IPS DF 6.9 (cell line): ENCODE results near the gene ATCAY.
"Not testable (repeated sequence)": the region's sequence is repeated elsewhere in the genome, so short reads cannot be mapped to it uniquely, and the experiment has no call there.

ENCODE experiments used
- DNase-seq: peaks from one replicate; pipeline ENCODE4 v3.0.0-alpha.2; 2013; ENCODE audit warnings: low read depth, low spot score
- H3K27ac ChIP-seq: one replicate; pipeline ENCODE4 v1.5.1; 2013; ENCODE audit warnings: low read length, control low read depth
- H3K27me3 ChIP-seq: 2 replicates; pipeline ENCODE4 v1.6.1; 2013; ENCODE audit warnings: mild to moderate bottlenecking, low read length; ENCODE audit not compliant: control insufficient read depth, insufficient read depth
- H3K36me3 ChIP-seq: 2 replicates; pipeline ENCODE4 v1.6.1; 2013; ENCODE audit warnings: low read length; ENCODE audit not compliant: control insufficient read depth, insufficient read depth
- H3K4me1 ChIP-seq: 2 replicates; pipeline ENCODE4 v1.6.1; 2013; ENCODE audit warnings: low read length; ENCODE audit not compliant: control insufficient read depth, insufficient read depth
- H3K4me3 ChIP-seq: 2 replicates; pipeline ENCODE4 v1.5.1; 2013; ENCODE audit warnings: mild to moderate bottlenecking, low read length
- H3K9me3 ChIP-seq: 2 replicates; pipeline ENCODE4 v1.6.1; 2013; ENCODE audit warnings: low read length, inconsistent platforms; ENCODE audit not compliant: control insufficient read depth, insufficient read depth
- WGBS: extraction: QIAGEN DNeasy Blood & Tissue Kit; methylation state at CpG from one replicate; pipeline ENCODE4 v1.1.7; 2013; ENCODE audit warnings: mixed read lengths, missing lambda C conversion rate; ENCODE audit not compliant: insufficient read length, insufficient coverage; 5-methylcytosine and 5-hydroxymethylcytosine counted together

ATCAY gene

GRCh38 chr19:3923912-3924311 lies 43.4 kb downstream of the ATCAY start:
- H3K27ac ChIP-seq, result no peak overlapping the region
- WGBS, result no CpG with 5 or more reads among the region's 1 CpG
- H3K9me3 ChIP-seq, result peaks cover 3% of the 10 kb centered on the region; the same call in 1 of the 2 replicates
- H3K27me3 ChIP-seq, result no peaks in the 10 kb centered on the region; the same call in 1 of the 2 replicates
- no peaks in the 10 kb centered on the region for H3K4me1 ChIP-seq
- H3K4me3 ChIP-seq, result no peak overlapping the region
- H3K36me3 ChIP-seq, result peaks cover 16% of the 10 kb centered on the region
- no peak for DNase-seq

GRCh38 chr19:3931041-3931440 lies 50.6 kb downstream of the ATCAY start:
- no peak overlapping the region for H3K27ac ChIP-seq

GRCh38 chr19:3932931-3933810 lies 52.7 kb downstream of the ATCAY start, which contains the start of gene NMRK2:
NMRK2 (plus strand) TSS chr19:3933069; CDS start chr19:3933672, 603 bp downstream.
- peak; percentile 50 for DNase-seq
- peak within 1 kb of the TSS; percentile 71; the same call in 1 of the 2 replicates for H3K4me3 ChIP-seq
- no peaks in the 10 kb centered on the region for H3K36me3 ChIP-seq
- no peak within 1 kb of the TSS for H3K27ac ChIP-seq
- H3K27me3 ChIP-seq, result no peaks in the 10 kb centered on the region
- no peaks in the 10 kb centered on the region for H3K9me3 ChIP-seq
- H3K4me1 ChIP-seq, result no peaks in the 10 kb centered on the region; the same call in 1 of the 2 replicates
- no CpG with 5 or more reads among the region's 51 CpGs for WGBS

More at GRCh38 chr19:3931041-3931440, 50.6 kb downstream of the ATCAY start:
- no peaks in the 10 kb centered on the region for H3K36me3 ChIP-seq
- WGBS, result no CpG with 5 or more reads among the region's 8 CpGs
- H3K27me3 ChIP-seq, result no peaks in the 10 kb centered on the region
- H3K4me1 ChIP-seq, result no peaks in the 10 kb centered on the region; the same call in 1 of the 2 replicates
- H3K4me3 ChIP-seq, result no peak overlapping the region
- no peak for DNase-seq
- no peaks in the 10 kb centered on the region for H3K9me3 ChIP-seq

GRCh38 chr19:3936506-3937442 lies 56.3 kb downstream of the ATCAY start:
- DNase-seq, result no peak
- WGBS, result no CpG with 5 or more reads among the region's 29 CpGs
- Histone ChIP-seq H3K4me3 (no peak overlapping the region), H3K27ac (no peak overlapping the region), H3K9me3 (no peaks in the 10 kb centered on the region), H3K4me1 (no peaks in the 10 kb centered on the region; the same call in 1 of the 2 replicates), H3K27me3 (no peaks in the 10 kb centered on the region), H3K36me3 (peaks cover 5% of the 10 kb centered on the region; the same call in 1 of the 2 replicates)

GRCh38 chr19:3938300-3938950 lies 57.9 kb downstream of the ATCAY start:
- H3K36me3 ChIP-seq, result peaks cover 14% of the 10 kb centered on the region
- not testable (repeated sequence) for DNase-seq

GRCh38 chr19:3942790-3943409 lies 62.4 kb downstream of the ATCAY start:
- DNase-seq, result no peak
- Histone ChIP-seq H3K36me3 (peaks cover 18% of the 10 kb centered on the region), H3K4me1 (no peaks in the 10 kb centered on the region), H3K9me3 (no peaks in the 10 kb centered on the region), H3K27ac (no peak overlapping the region), H3K27me3 (no peaks in the 10 kb centered on the region), H3K4me3 (no peak overlapping the region)
- WGBS, result no CpG with 5 or more reads among the region's 8 CpGs

More at GRCh38 chr19:3938300-3938950, 57.9 kb downstream of the ATCAY start:
- no CpG with 5 or more reads among the region's 22 CpGs for WGBS
- H3K9me3 ChIP-seq, H3K4me1 ChIP-seq, H3K27me3 ChIP-seq, H3K27ac ChIP-seq, H3K4me3 ChIP-seq: not testable (repeated sequence)

- no peak for DNase-seq
- H3K9me3 ChIP-seq, result no peaks in the 10 kb centered on the region
- H3K27ac ChIP-seq, result no peak overlapping the region
- no peaks in the 10 kb centered on the region for H3K4me1 ChIP-seq
- no peaks in the 10 kb centered on the region for H3K27me3 ChIP-seq
- no CpG with 5 or more reads among the region's 11 CpGs for WGBS
- peaks cover 18% of the 10 kb centered on the region for H3K36me3 ChIP-seq
- no peak overlapping the region for H3K4me3 ChIP-seq
Measured at GRCh38 chr19:3944018-3944721, 63.7 kb downstream of the ATCAY start.

GRCh38 chr19:3945838-3946237 lies 65.4 kb downstream of the ATCAY start:
- WGBS, result no CpG with 5 or more reads among the region's 2 CpGs
- Histone ChIP-seq H3K27ac (no peak overlapping the region), H3K36me3 (peaks cover 13% of the 10 kb centered on the region), H3K4me1 (no peaks in the 10 kb centered on the region), H3K9me3 (no peaks in the 10 kb centered on the region), H3K27me3 (no peaks in the 10 kb centered on the region), H3K4me3 (no peak overlapping the region)
- DNase-seq, result no peak

GRCh38 chr19:3947316-3947933 lies 66.9 kb downstream of the ATCAY start:
- H3K27me3 ChIP-seq, H3K36me3 ChIP-seq, H3K4me3 ChIP-seq, H3K9me3 ChIP-seq, H3K4me1 ChIP-seq, DNase-seq, H3K27ac ChIP-seq: not testable (repeated sequence)
- no CpG with 5 or more reads among the region's 15 CpGs for WGBS
